SK-N-MC (cell line): ENCODE results near the gene DLEC1.
A peak's percentile ranks its signal among the peaks of the same experiment; 100 is the strongest.

Experiments used
- DNase-seq: peaks from one replicate; pipeline ENCODE4 v3.0.0-alpha.2; 2011; ENCODE audit warnings: low read depth, low spot score
- H3K27ac ChIP-seq: fragments of 200-600 bp; sonication (generic); 2 replicates; pipeline ENCODE4 v1.5.1; 2016; ENCODE audit warnings: mixed run types
- H3K36me3 ChIP-seq: fragments of 200-600 bp; sonication (generic); 2 replicates; pipeline ENCODE4 v1.6.1; 2017; ENCODE audit warnings: antibody characterized with exemption, low read length, mixed read lengths; ENCODE audit not compliant: insufficient read depth
- H3K4me3 ChIP-seq: fragments of 200-600 bp; sonication (generic); 2 replicates; pipeline ENCODE4 v1.5.1; 2016
- H3K9ac ChIP-seq: fragments of 200-600 bp; sonication (generic); 2 replicates; pipeline ENCODE4 v1.8.0; 2017; ENCODE audit warnings: mixed run types, mixed read lengths; ENCODE audit not compliant: insufficient read length
- H3K9me3 ChIP-seq: fragments of 200-600 bp; sonication (generic); 2 replicates; pipeline ENCODE4 v1.6.1; 2017; ENCODE audit warnings: low read depth, mild to moderate bottlenecking, antibody characterized with exemption, low read length, moderate library complexity, mixed read lengths
- EZH2 ChIP-seq: fragments of 200-600 bp; sonication (generic); IDR thresholded peaks from one replicate; pipeline ENCODE4 v1.6.1; 2017; ENCODE audit warnings: antibody characterized with exemption
- FOXP2 ChIP-seq: optimal IDR thresholded peaks from 2 replicates; pipeline ENCODE3; 2011; ENCODE audit warnings: mild to moderate bottlenecking, moderate library complexity; ENCODE audit not compliant: insufficient read depth; ENCODE audit errors: extremely low read length, control extremely low read depth
- POLR2AphosphoS5 ChIP-seq: IDR thresholded peaks from 2 replicates; pipeline ENCODE4 v1.6.1; 2012; ENCODE audit warnings: mild to moderate bottlenecking, low read depth, low read length, borderline replicate concordance

The DLEC1 gene

GRCh38 chr3:38039101-38039898, at the start of gene DLEC1:
TSS of gene DLEC1 (plus strand) at chr3:38039208. CDS start at chr3:38039226, 18 bp downstream.
- H3K9me3 ChIP-seq = no peaks in the 10 kb centered on the region
- no peak within 1 kb of the TSS for H3K27ac ChIP-seq
- no peak for TF ChIP-seq EZH2
- TF ChIP-seq POLR2AphosphoS5 = no peak
- no peaks in the 10 kb centered on the region for H3K36me3 ChIP-seq
- H3K9ac ChIP-seq = no peak within 1 kb of the TSS
- no peak for DNase-seq
- peak within 1 kb of the TSS; percentile 68 for H3K4me3 ChIP-seq

- H3K36me3 ChIP-seq = no peaks in the 10 kb centered on the region
- no peak overlapping the region for H3K9ac ChIP-seq
- DNase-seq = no peak
- TF ChIP-seq EZH2 (no peak), FOXP2 (no peak), POLR2AphosphoS5 (no peak)
- no peaks in the 10 kb centered on the region for H3K9me3 ChIP-seq
- no peak overlapping the region for H3K27ac ChIP-seq
- H3K4me3 ChIP-seq = no peak overlapping the region
These were observed 49.1 kb upstream of the DLEC1 start for GRCh38 chr3:37989821-37990480.

GRCh38 chr3:37990527-37990926, 48.5 kb upstream of the DLEC1 start, which contains the start of gene VILL:
TSS of gene VILL (plus strand) at chr3:37990786. CDS start at chr3:37993673, 2,887 bp downstream.
- Histone ChIP-seq H3K27ac (no peak within 1 kb of the TSS), H3K9ac (no peak within 1 kb of the TSS), H3K36me3 (no peaks in the 10 kb centered on the region), H3K9me3 (no peaks in the 10 kb centered on the region), H3K4me3 (no peak within 1 kb of the TSS)
- TF ChIP-seq EZH2 (no peak), FOXP2 (no peak), POLR2AphosphoS5 (no peak)
- no peak for DNase-seq

GRCh38 chr3:37991109-37991508, 47.9 kb upstream of the DLEC1 start:
- Histone ChIP-seq H3K9ac (no peak overlapping the region), H3K9me3 (no peaks in the 10 kb centered on the region), H3K27ac (no peak overlapping the region), H3K36me3 (no peaks in the 10 kb centered on the region), H3K4me3 (no peak overlapping the region)
- no peak for TF ChIP-seq FOXP2
- no peak for TF ChIP-seq POLR2AphosphoS5
- no peak for TF ChIP-seq EZH2
- no peak for DNase-seq

- DNase-seq = no peak
- Histone ChIP-seq H3K27ac (no peak overlapping the region), H3K9me3 (no peaks in the 10 kb centered on the region), H3K9ac (no peak overlapping the region), H3K4me3 (no peak overlapping the region), H3K36me3 (no peaks in the 10 kb centered on the region)
- TF ChIP-seq POLR2AphosphoS5 (no peak), EZH2 (no peak), FOXP2 (no peak)
These were observed 47.2 kb upstream of the DLEC1 start for GRCh38 chr3:37991823-37992222.

- no peak for TF ChIP-seq EZH2
- TF ChIP-seq FOXP2 = no peak
- no peak for TF ChIP-seq POLR2AphosphoS5
- Histone ChIP-seq H3K36me3 (no peaks in the 10 kb centered on the region), H3K9me3 (no peaks in the 10 kb centered on the region), H3K9ac (no peak overlapping the region), H3K4me3 (no peak overlapping the region), H3K27ac (no peak overlapping the region)
- DNase-seq = no peak
These were observed 46.5 kb upstream of the DLEC1 start for GRCh38 chr3:37992271-37993066.

- H3K9ac ChIP-seq = no peak overlapping the region
- no peak for DNase-seq
- H3K27ac ChIP-seq = no peak overlapping the region
- H3K9me3 ChIP-seq = no peaks in the 10 kb centered on the region
- H3K4me3 ChIP-seq = no peak overlapping the region
- no peaks in the 10 kb centered on the region for H3K36me3 ChIP-seq
- no peak for TF ChIP-seq POLR2AphosphoS5
- no peak for TF ChIP-seq FOXP2
- no peak for TF ChIP-seq EZH2
These were observed 45.9 kb upstream of the DLEC1 start for GRCh38 chr3:37993067-37993455.

- H3K4me3 ChIP-seq = peak overlapping the region; percentile 85
- TF ChIP-seq EZH2 (no peak), POLR2AphosphoS5 (no peak), FOXP2 (no peak)
- H3K27ac ChIP-seq = no peak overlapping the region
- H3K9ac ChIP-seq = no peak overlapping the region
- no peaks in the 10 kb centered on the region for H3K9me3 ChIP-seq
- DNase-seq = no peak
- no peaks in the 10 kb centered on the region for H3K36me3 ChIP-seq
These were observed 45.6 kb upstream of the DLEC1 start for GRCh38 chr3:37993460-37993819.
